ENCODE measurements around the gene TANGO6. TPM values are rescaled to one million over a fixed set of nuclear protein-coding genes. Genes with fewer than 3 reads are reported as not detected.
A peak's percentile ranks its signal among the peaks of the same experiment; 100 is the strongest.

The TANGO6 gene
- total RNA-seq, 1 donor from 2014 or later: 12.8 TPM

- H3K4me1 ChIP-seq: no peaks in the 10 kb centered on the region
- Mint-ChIP-seq H3K27me3 (ENCODE audit: insufficient read depth, low read depth) (peaks cover 3% of the 10 kb centered on the region), H3K4me1 (peaks cover 6% of the 10 kb centered on the region), H3K36me3 (peaks cover 29% of the 10 kb centered on the region), H3K27ac (peak overlapping the region; percentile 38), H3K4me3 (no peak overlapping the region), H3K9me3 (no peaks in the 10 kb centered on the region)
- DNase-seq (ENCODE audit: low spot score): no peak
- H3K4me2 ChIP-seq: no peak overlapping the region
- no peaks in the 10 kb centered on the region for H3K27me3 ChIP-seq
- TF ChIP-seq CTCF (IDR thresholded peaks at IDR 0.05): no peak
- TF ChIP-seq EZH2phosphoT487 (IDR thresholded peaks at IDR 0.05): no peak
- no peak for TF ChIP-seq EZH2 (IDR thresholded peaks at IDR 0.05)
- H3K4me3 ChIP-seq: no peak overlapping the region
- H3K36me3 ChIP-seq: no peaks in the 10 kb centered on the region
- H3K79me2 ChIP-seq (ENCODE audit: low read depth): peaks cover 4% of the 10 kb centered on the region
- H2AFZ ChIP-seq (replicated peaks): no peak overlapping the region
- H3F3A ChIP-seq (ENCODE audit: low read depth): peaks cover 4% of the 10 kb centered on the region
- no peaks in the 10 kb centered on the region for H3K9me3 ChIP-seq (ENCODE audit: low read depth)
- no peak overlapping the region for H3K27ac ChIP-seq
- no peak overlapping the region for H3K9ac ChIP-seq
- peaks cover 48% of the 10 kb centered on the region for H4K20me1 ChIP-seq (ENCODE audit: low read depth)
Measured at GRCh38 chr16:69114346-69114975, 271.1 kb downstream of the TANGO6 start.

GRCh38 chr16:69114976-69115355 is 271.6 kb downstream of the TANGO6 start:
- Mint-ChIP-seq H3K9me3 (no peaks in the 10 kb centered on the region), H3K27me3 (ENCODE audit: insufficient read depth, low read depth) (peaks cover 3% of the 10 kb centered on the region), H3K36me3 (peaks cover 30% of the 10 kb centered on the region), H3K27ac (no peak overlapping the region), H3K4me1 (peaks cover 3% of the 10 kb centered on the region), H3K4me3 (no peak overlapping the region)
- Histone ChIP-seq H3K9me3 (ENCODE audit: low read depth) (no peaks in the 10 kb centered on the region), H3F3A (ENCODE audit: low read depth) (peaks cover 4% of the 10 kb centered on the region), H3K4me3 (no peak overlapping the region), H3K4me1 (no peaks in the 10 kb centered on the region), H3K4me2 (no peak overlapping the region), H3K36me3 (no peaks in the 10 kb centered on the region), H3K27me3 (no peaks in the 10 kb centered on the region), H3K9ac (no peak overlapping the region), H4K20me1 (ENCODE audit: low read depth) (peaks cover 48% of the 10 kb centered on the region), H3K27ac (no peak overlapping the region), H2AFZ (replicated peaks) (no peak overlapping the region), H3K79me2 (ENCODE audit: low read depth) (peaks cover 4% of the 10 kb centered on the region)
- TF ChIP-seq CTCF (IDR thresholded peaks at IDR 0.05) (no peak), EZH2phosphoT487 (IDR thresholded peaks at IDR 0.05) (no peak), EZH2 (IDR thresholded peaks at IDR 0.05) (no peak)
- no peak for DNase-seq (ENCODE audit: low spot score)

GRCh38 chr16:69115361-69115760 is 272.0 kb downstream of the TANGO6 start:
- TF ChIP-seq CTCF (IDR thresholded peaks at IDR 0.05) (no peak), EZH2phosphoT487 (IDR thresholded peaks at IDR 0.05) (no peak), EZH2 (IDR thresholded peaks at IDR 0.05) (no peak)
- peaks cover 3% of the 10 kb centered on the region for H3K4me1 Mint-ChIP-seq
- H3K27me3 Mint-ChIP-seq (ENCODE audit: insufficient read depth, low read depth): peaks cover 3% of the 10 kb centered on the region
- no peak overlapping the region for H3K27ac ChIP-seq
- peaks cover 4% of the 10 kb centered on the region for H3F3A ChIP-seq (ENCODE audit: low read depth)
- no peak overlapping the region for H3K27ac Mint-ChIP-seq
- peaks cover 33% of the 10 kb centered on the region for H3K36me3 Mint-ChIP-seq
- no peaks in the 10 kb centered on the region for H3K9me3 ChIP-seq (ENCODE audit: low read depth)
- no peaks in the 10 kb centered on the region for H3K9me3 Mint-ChIP-seq
- no peak for DNase-seq (ENCODE audit: low spot score)
- no peaks in the 10 kb centered on the region for H3K27me3 ChIP-seq
- peaks cover 48% of the 10 kb centered on the region for H4K20me1 ChIP-seq (ENCODE audit: low read depth)
- H3K9ac ChIP-seq: no peak overlapping the region
- peaks cover 4% of the 10 kb centered on the region for H3K79me2 ChIP-seq (ENCODE audit: low read depth)
- H3K4me1 ChIP-seq: no peaks in the 10 kb centered on the region
- H2AFZ ChIP-seq (replicated peaks): no peak overlapping the region
- H3K4me2 ChIP-seq: no peak overlapping the region
- no peaks in the 10 kb centered on the region for H3K36me3 ChIP-seq
- no peak overlapping the region for H3K4me3 Mint-ChIP-seq
- no peak overlapping the region for H3K4me3 ChIP-seq
